CD4-positive, alpha-beta T cell treated with Interleukin-21 for 1 hour (primary cell): ENCODE results near the gene CECR2.

Source experiments
- DNase-seq: peaks from one replicate; pipeline ENCODE4 v3.0.0-alpha.2; 2020

The CECR2 gene

DNA sequence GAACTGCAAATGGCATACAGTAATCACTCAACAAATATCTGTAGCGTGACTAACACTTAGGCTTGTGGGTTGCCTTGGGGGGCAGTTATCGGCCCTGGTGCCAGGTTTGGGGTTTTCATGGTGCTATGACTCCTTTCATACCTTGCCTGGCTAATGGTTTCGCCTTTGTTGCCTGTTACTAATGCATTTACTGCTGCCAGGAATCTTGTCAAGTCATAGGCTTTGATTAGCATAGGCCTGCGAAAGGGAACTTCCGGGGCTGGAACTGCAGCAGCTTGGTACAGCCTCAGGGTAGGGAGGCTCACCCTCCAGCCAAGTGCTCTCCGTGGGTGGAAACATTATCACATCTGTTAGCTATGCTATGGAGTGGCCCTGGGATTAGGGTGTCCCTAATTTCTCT is 207.2 kb downstream of the CECR2 start:
- DNase-seq = no peak

DNA sequence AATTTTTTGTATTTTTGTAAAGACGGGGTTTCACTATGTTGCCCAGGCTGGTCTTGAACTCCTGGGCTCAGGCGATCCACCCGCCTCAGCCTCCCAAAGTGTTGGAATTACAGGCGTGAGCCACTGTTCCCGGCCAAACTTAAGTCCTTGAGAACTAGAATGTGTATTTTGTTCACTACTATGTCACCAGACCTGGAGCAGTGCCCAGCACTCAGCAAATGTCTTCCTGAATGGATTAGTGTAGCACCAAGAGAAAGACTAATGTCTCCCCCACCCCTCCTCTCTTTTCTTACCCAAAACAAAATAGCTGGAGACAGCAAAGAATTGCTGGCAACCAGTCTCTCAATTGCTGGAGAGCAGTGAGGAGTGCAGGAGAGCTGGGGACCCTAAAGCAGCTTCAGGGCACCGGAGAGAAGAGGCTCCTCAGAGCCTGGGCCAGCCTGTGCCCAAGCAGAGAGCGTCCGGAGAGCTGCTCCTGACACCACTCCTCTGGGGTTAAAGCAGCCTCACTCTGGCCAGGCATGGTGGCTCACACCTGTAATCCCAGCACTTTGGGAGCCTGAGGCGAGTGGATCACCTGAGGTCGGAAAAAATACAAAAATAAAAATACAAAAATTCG is 209.0 kb downstream of the CECR2 start:
- no peak for DNase-seq

DNA sequence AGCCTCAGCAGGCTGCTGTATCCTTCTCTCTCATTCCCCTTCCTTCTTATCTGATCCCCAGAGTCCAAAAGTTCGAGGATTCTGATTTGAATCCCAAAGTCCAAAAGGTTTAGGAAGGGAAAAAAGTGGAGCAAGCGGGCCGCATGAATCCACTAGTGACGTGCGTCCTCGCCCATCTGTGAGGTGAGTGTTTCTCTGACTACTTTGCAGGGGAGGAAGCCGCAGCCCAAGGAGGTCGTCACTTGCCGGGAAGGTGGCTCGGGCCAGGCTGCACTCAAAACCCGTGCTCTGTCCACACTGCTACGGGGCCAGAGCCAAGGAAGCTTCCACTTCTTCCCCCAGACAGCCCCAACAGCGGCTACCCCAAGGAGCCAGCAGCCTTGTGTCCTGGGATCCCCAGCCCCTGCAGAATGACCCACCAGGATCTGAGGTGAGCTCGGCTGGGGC is 210.3 kb downstream of the CECR2 start:
- no peak for DNase-seq

DNA sequence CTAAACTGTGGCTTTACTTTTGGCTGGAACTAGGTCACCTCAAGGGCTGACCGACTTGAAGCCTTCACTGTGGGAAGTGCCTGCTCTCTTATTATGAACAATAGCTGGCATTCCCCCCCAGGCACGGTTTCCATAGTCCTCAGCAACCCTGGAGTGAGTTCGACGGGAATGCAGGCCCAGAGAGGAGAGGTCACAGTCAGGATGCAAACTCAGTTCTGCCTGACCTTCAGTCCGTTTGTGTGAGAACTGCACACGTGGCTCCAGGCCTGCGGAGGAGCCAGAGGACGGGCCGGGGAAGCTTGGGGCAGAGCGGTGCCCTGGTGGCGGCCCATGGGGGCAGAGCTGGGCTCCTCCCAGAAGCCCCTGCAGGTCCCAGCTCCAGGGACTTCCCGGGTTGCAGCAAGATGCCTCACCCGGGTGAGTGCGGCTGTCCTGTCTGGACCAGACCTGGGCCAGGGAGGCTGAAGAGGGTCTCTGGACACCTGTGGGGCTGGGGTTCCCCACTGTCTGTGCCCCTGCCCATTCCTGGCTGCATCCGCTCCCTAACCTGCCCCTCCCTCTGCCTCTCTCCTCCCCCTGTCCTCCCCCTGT is 211.3 kb downstream of the CECR2 start:
- no peak for DNase-seq

DNA sequence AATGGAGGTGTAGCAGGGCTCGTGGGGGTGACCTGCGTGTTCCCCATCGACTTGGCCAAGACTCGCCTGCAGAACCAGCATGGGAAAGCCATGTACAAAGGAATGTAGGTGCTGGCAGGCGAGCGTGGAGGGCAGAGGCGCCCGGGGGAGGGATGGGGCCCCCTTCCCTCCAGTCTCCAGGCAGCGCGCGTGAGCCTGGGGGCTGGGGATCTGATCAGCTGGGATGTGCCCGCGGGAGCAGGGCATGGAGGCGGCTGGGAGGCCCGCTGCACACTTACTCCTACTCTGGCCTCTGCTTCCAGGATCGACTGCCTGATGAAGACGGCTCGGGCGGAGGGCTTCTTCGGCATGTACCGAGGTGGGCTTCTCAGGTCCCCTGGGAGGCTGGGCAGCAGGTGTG is 211.8 kb downstream of the CECR2 start:
- DNase-seq = no peak

DNA sequence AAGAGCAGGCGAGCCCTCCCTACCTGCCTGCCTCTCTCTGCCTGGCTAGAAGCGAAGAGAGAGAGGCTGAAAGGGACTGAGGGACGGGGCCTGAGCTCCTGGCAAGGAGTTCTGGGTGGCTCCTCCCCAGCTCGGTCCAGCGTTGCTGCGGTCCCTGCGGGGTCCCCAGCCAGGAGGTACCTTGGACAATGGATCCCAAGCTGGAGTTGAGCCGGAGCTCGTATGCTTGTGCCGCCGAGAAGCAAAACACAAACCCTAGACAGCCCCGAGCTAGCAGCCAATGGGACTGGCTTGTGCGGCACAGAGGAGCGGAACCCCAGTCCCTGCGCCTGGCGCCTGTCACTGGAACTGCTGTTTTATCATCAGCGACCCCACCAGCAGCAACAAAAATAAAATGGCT is 212.4 kb downstream of the CECR2 start:
- no peak for DNase-seq

DNA sequence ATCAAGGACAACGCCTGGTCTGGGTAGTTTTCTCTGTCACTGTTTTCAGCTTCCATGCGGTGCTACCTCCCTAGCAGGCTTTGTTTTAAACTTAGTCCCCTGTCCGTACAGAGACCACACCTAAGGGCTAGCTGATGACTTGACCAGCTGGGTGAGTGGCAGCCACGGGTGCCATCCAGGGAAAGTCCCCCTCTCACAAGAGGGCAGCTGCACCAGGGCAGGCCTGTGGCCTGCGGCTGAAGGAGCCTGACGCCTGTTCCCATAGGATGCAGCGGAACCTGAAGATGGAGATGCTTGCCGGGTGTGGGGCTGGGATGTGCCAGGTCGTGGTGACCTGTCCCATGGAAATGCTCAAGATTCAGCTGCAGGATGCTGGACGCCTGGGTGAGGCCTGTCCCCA is 213.9 kb downstream of the CECR2 start:
- no peak for DNase-seq

DNA sequence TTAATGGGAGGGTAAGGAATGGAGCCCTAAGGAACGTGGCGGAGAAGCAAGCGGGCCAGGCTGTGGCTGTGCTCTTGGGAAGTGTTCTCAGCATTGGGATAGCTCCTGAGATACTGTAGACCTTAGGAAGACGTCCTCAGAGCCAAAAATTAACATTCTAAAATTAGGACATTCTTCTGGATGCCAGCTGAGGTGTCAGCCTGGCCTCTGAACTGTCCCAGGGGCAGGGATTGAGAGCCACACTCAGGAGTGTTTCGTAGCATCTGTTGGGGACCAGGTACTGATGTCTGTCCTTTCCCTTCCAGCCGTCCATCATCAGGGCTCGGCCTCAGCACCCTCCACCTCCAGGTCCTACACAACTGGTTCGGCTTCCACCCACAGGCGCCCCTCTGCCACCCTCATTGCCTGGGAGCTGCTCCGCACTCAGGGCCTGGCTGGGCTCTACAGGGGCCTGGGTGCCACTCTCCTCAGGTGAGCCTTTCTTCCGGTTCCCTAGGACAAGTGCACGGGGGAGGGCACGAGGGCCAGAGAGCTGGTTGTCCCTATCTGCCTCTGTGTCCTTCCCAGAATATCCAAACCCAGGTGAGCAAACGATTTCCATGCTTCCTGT is 217.7 kb downstream of the CECR2 start:
- no peak for DNase-seq

DNA sequence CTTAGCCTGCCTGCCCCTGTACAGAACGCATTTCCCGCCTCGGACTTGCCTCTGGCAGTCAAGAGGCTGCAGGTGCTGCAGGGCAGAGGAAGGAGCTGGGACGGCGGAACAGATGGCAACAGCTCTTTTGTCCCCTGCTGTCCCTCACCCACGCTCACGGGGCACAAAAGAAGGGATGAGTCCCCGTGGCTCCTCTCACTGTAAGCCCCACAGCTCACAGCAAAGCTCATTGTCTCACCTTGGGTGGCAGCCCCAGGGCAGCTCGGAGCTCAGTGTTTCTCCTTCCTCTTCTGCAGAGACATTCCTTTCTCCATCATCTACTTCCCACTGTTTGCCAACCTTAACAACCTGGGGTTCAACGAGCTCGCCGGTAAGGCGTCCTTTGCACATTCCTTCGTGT is 218.4 kb downstream of the CECR2 start:
- DNase-seq = no peak

DNA sequence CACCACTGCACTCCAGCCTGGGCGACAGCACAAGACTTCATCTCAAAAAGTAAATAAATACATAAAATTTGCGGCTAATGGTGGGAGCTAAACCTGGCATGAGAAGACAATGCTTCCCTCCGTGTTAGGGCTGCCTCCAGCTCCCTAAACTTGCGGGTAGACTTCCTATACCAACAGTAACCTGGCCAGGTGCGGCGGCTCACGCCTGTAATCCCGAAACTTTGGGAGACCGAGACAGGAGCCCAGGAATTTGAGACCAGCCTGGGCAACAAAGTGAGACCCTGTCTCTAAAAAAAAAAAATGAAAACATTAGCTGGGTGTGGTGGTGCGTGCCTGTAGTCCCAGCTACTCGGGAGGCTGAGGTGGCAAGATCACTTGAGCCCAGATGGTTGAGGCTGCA is 219.3 kb downstream of the CECR2 start:
- no peak for DNase-seq

DNA sequence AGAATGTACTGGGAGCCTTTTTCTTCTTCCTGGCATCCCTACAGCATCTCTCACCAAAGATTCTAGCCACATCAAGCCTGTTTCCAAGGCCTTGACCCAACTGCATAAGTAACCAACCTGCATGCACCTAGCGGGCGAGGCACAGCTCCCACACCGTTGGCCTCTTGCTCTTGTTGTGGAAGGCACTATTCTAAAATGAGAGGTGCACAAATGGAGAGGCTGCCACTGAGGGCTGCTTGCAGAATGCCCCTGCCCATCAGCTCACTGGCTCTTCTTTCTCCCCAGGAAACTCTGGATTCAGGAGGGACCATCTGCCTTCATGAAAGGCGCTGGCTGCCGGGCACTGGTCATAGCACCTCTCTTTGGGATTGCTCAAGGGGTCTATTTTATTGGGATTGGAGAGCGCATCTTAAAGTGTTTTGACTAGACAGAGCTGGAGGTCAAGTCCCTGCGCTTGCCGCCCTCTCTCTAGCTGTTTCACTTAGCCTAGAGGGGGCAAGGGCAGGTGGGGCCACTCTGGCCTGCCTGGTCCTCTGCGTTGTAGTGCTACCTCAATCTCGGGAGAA is 220.6 kb downstream of the CECR2 start:
- DNase-seq = no peak

DNA sequence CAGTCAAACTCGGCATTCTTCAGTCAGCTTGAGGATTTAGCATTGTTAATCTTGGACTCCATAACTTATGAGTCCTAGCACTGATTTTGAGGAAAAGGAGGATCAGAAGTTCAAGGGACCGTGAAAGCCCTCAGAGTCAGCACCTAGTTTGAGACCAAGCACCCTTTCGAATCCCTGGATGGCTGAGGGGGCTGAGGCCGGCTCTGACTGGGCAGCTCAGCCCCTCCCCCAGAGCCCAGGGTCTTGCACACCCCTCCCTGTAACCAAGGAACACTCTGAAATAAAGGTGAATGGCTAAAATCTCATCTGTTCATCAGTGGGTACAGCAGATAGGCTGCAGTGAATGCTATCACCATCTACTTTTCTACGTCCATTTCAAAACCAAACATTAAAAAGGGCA is 221.3 kb downstream of the CECR2 start:
- no peak for DNase-seq

DNA sequence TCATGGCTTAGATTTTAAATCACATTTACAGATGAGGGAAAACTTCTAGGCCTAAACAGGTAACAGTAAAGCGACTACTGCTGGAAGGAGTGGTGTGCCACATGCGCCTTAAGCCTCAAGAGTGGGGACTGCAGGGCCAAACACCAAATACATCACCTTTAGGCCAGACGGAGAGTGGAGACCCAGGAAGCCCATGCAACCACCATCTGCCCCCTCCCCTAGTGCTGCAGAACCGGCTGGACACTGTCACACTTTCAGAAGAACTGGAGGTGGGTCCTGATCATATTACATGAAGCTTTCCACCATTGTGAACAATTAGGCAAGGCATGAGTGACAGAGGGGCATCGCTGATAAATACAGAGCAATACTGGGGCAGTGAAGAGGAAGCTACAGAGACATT is 222.9 kb downstream of the CECR2 start:
- no peak for DNase-seq

DNA sequence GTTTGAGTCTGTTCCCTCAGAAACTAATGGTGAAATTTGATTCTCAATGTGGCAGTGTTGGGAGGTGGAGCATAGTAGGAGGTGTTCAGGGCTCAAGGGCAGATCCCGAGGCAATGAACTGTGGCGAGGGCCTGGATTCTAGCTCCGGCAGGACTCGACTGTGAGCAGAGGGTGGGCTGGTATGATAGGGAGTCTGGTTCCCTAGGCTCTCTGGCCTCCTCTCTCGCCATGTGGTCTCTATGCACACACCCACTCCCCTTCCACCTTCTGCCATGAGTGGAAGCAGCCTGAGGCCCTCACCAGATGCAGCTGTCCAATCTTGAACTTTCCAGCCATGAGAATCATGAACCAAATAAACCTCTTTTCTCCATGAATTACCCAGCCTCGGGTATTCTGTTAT is 227.0 kb downstream of the CECR2 start:
- no peak for DNase-seq

DNA sequence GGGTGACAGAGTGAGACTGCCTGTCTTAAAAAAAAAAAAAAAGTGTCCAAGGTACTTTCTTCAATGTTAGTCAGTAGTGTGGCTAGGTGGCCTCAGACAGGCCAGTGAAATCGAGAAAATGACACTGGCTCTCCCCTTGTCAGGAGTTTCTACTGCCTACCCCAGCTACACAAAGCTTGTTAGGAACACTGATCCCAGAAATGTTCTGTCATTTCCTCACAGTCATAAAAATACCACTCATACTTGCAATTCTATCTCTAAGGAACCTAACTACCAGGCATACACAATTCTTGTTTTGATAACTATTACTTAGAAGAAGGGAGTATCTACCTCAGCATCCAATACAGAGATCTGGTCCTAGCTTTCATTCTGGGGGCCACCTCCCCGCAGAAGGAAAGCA is 228.0 kb downstream of the CECR2 start:
- no peak for DNase-seq

DNA sequence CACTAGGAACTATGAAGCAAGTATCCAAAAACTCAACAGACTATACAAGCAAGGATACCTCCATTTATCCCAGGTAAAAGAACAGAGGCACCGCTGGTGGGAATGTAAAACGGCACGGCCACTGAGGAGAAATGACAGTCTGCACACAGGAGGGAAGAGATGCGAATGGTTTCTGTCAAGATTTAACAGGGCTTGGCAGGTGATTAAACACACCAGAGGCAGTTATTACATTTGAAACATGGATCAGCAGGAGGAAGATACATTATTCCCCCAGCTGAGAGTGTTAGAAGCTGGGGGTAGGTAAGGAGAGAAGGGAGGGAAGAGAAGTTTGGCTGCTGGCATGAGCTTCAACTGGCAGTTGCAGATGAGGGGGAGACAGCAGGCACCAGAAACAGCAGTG is 229.1 kb downstream of the CECR2 start:
- DNase-seq = no peak

DNA sequence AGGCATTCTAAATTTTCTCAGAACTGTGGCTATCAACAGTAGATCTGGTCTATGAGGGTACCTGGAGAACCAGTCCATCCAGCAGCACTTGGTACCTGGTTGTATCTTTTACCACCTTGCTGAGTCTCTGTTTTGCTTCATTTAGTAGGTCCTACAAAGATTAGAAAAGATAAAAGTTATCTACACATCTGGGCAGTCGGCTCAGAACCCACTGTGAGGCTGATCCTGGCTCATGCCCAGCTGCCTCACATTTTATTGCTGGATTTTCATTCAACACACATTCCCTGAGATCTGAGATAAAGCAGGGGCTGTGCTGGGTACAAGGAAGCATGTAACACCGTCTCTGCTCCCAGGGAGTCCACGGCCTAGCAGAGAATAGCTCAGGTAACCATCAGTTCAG is 231.8 kb downstream of the CECR2 start:
- DNase-seq = no peak

DNA sequence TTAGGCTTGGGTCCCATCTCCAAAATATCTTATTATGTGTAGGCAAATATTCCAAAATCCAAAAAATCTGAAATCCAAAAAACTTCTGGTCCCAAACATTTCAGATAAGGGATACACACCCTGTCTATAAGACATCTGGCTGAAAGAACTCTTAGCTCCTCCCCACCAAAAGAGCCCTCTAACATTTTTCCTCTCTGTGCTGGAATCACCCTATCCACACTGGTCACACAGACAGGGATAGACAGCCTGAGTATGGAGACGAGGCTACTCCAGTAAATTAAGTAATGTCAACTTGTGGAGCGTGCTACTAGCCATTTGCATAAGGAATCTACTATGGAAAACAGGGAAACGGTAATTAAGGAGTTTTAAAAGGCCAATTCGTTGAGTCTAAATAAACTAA is 234.4 kb downstream of the CECR2 start:
- DNase-seq = no peak

DNA sequence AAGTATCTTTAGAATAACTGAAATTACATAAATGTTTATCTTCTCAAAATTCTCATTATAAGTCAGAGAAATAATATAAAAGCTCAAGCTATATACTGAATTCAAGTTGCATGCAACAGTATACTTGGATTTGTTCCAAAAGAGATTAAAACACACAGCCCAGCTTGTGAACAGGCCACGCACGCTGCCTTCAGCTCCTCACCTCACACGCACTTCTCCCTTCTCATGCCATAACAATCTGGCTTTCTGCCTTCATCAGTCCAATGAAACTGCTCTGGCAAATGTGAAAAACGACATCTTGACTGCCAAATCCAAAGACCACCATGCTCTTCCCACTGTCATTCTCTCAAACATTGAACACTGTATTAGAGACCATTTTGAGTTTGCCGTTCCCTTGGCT is 237.2 kb downstream of the CECR2 start:
- no peak for DNase-seq
